Right ventricle myocardium superior (tissue), 1 donor: ENCODE results near the gene PLA2G12B. TPM values are rescaled to one million over a fixed set of nuclear protein-coding genes. Genes with fewer than 3 reads are reported as not detected.
"Not testable (repeated sequence)": the region's sequence is repeated elsewhere in the genome, so short reads cannot be mapped to it uniquely, and the experiment has no call there.

Source experiments
- ATAC-seq: fragments of 200-7000 bp; cut with Tn5 transposase; one replicate; pipeline ENCODE4 v1.9.1; 2020; ENCODE audit warnings: mild to moderate bottlenecking; ENCODE audit not compliant: poor library complexity
- DNase-seq: peaks from one replicate; pipeline ENCODE4 v3.0.0-alpha.2; 2020
- intact Hi-C: fragments of 100-400 bp; cut with DNase I; formaldehyde crosslinking; loops from one replicate; pipeline ENCODE4 v1.11.2; 2022
- total RNA-seq: library from RNA; stranded (reverse); fragmentation: NEBNext Ultra II Directional; extraction: Animal tissue kit (Norgen Biotek cat#: 25700); gene quantifications from one replicate; pipeline ENCODE4 v1.2.1, GENCODE V29; 2021
- donor health status: DM: no; HTN: yes; CAD: no; lungs with severe emphysema.

PLA2G12B gene
- total RNA-seq, 1 donor from 2014 or later = 0.73 TPM

DNA sequence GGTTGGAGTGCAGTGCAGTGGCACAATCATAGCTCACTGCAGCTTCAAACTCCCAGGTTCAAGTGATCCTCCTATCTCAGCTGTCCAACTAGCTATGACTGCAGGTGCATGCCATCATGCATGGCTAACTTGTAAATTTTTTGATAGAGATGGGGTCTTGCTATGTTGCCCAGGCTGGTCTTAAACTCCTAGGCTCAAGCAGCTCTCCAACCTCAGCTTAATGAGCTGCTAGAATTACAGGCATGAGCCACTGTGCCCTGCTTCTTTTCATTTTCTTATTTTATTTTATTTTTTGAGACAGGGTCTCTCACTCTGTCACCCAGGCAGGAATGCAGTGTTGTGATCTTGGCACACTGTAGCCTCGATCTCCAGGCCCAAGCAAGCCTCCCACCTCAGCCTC, 7.6 kb downstream of the PLA2G12B start:
- intact Hi-C loops = no loop called here
- ATAC-seq (no peak), DNase-seq (no peak)

DNA sequence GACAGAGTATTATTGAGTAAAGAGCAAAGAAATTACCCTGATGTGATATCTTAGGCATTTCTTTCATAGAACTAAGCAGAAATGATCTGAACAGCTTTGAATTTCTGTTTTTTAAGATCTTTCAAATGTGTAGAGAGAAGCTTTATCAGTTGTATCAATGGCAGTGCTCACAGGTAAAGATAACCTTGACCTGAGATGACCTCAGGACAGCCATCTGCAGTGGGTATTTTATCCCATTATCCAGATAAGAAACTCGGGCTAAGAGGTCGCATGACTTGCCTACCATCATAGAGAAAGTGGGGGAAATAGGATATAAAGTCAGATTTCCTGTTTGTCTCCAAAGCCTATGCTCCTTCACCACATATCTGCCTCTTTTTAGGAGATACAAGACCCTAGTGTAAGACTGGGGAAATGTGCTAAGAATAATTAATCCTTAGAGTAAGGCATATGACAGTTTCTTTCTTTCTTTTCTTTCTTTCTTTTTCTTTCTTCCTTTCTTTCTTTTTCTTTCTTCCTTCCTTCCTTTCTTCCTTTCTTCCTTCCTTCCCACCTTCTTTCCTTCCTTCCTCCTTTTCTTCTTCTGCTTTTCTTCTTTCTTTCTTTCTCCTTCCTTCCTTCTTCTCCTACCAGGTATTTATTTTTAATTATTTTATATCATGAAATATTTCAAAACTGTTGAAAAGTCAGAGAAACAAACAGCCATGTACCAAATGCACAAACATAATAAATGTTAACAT, 10.9 kb downstream of the PLA2G12B start:
- no peak for ATAC-seq
- DNase-seq = no peak
- intact Hi-C loops = no loop called here

DNA sequence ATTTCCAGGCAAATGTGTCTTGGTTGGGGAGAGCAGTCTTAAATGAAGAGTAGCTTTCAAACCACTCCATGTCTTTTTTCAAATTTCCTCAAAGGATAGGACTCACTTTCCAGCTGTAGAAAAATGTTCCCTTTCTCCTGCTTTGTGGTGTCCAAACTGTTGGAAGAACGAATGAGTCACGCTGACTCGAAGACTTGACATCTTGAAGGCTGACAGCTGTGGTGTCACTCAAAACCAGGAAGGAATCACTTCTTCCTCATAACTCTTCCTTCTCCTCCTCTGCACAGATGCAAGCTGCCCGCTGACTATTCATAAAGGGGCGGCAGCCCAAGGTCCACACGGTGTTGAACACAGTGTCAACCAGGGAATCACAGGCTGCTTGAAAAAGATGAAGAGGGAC, 19.2 kb downstream of the PLA2G12B start:
- ATAC-seq (no peak), DNase-seq (no peak)
- intact Hi-C loops = no loop called here

DNA sequence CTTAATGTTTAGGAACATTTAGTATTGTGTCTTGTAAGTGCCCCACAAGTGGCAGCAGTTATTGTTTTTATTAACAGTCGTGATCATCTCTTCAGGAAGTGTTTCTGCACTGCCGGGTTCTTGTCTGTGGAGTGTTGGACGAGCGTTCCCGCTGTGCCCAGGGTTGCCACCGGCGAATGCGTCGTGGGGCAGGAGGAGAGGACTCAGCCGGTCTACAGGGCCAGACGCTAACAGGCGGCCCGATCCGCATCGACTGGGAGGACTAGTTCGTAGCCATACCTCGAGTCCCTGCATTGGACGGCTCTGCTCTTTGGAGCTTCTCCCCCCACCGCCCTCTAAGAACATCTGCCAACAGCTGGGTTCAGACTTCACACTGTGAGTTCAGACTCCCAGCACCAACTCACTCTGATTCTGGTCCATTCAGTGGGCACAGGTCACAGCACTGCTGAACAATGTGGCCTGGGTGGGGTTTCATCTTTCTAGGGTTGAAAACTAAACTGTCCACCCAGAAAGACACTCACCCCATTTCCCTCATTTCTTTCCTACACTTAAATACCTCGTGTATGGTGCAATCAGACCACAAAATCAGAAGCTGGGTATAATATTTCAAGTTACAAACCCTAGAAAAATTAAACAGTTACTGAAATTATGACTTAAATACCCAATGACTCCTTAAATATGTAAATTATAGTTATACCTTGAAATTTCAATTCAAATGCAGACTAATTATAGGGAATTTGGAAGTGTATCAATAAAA, 22.2 kb downstream of the PLA2G12B start:
- ATAC-seq (no peak), DNase-seq (no peak)
- intact Hi-C loops = no loop called here

DNA sequence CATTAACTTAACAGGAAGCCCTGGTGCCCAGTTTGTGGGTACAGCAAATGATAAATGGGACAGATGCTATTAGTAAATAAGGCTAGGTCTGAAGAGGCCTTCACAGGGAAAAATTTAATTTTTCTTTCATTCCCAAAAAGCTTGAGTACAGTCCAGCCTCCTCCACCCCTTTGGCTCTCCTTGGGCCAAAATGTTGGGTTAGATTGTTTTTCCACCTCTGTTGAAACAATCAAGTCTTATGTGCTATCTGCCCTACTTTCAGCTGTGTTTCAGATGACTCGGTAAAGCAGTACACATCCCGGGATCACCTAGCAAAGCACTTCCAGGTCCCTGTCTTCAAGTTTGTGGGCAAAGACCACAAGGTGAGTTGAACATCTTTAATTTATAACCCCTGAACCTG, 24.3 kb downstream of the PLA2G12B start:
- intact Hi-C loops = no loop called here
- ATAC-seq (no peak), DNase-seq (no peak)

DNA sequence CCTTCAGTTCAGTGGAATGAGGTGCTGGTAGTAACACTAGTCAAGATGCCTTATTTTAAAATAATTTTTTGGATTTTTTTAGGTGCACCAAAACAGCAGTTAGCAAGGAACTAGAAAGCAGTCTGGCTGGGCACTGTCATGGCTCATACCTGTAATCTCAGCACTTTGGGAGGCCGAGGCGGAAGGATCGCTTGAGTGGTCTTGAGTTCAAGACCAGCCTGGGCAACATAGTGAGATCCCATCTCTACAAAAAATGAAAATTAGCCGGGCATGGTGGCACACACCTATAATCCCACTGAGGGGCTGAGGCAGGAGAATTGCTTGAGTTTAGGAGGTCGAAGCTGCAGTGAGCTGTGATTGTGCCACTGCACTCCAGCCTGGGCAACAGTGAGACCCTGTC, 25.8 kb downstream of the PLA2G12B start:
- no peak for ATAC-seq
- DNase-seq = no peak
- intact Hi-C loops = no loop called here

GRCh38 chr10:72927485-72927884, 27.1 kb downstream of the PLA2G12B start:
- no peak for DNase-seq
- ATAC-seq = no peak
- intact Hi-C loops = no loop called here

GRCh38 chr10:72925951-72926465, 28.6 kb downstream of the PLA2G12B start:
- DNase-seq (no peak), ATAC-seq (no peak)
- intact Hi-C loops = no loop called here

DNA sequence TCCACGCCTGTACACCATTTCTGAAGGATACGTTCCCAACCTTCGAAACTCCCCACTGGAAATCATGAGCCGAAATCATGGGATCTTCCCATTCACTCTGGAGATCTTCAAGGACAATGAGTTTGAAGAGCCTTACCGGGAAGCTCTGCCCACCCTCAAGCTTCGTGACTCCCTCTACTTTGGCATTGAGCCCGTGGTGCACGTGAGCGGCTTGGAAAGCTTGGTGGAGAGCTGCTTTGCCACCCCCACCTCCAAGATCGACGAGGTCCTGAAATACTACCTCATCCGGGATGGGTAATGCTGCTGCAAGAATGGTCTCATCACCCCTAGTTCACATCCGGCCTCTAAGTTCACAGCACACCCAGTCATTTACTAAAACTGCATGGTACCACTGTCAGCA, 30.3 kb downstream of the PLA2G12B start:
- intact Hi-C loops = no loop called here
- no peak for DNase-seq
- no peak for ATAC-seq

DNA sequence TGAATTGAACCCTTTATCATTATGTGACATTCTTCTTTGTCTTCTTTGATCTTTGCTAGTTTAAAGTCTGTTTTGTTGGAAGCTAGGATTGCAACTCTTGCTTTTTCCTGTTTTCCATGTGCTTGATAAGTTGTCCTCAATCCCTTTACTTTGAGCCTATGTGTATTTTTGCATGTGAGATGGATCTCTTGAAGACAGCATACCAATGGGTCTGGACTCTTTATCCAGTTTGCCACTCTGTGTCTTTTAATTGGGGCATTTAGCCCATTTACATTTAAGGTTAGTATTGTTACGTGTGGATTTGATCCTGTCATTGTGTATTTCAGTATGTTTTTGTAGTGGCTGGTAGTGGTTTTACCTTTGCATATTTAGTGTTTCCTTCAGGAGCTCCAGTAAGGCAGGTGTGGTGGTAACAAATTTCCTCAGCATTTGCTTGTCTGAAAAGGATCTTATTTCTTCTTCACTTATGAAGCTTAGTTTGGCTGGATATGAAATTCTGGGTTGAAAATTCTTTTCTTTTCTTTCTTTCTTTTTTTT, 33.4 kb downstream of the PLA2G12B start:
- ATAC-seq, intact Hi-C loops, DNase-seq: not testable (repeated sequence)

DNA sequence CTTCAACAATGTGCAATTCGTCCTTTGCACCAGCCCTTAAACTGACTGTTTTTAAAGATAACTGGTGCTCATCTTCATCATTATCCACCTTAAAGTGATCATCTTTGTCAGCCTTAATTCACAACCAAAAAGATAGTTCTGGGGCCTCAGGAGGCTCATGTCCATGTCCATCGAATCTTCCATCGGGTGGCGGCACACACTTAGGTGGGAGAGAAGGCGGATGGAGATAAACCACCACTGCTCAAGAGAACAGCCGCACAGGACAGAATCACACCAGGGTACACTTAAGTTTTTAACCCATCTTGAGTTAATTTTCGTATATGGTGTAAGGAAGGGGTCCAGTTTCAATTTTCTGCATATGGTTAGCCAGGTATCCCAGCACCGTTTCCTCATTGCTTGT, 36.3 kb downstream of the PLA2G12B start:
- intact Hi-C loops = no loop called here
- DNase-seq (no peak), ATAC-seq (no peak)

DNA sequence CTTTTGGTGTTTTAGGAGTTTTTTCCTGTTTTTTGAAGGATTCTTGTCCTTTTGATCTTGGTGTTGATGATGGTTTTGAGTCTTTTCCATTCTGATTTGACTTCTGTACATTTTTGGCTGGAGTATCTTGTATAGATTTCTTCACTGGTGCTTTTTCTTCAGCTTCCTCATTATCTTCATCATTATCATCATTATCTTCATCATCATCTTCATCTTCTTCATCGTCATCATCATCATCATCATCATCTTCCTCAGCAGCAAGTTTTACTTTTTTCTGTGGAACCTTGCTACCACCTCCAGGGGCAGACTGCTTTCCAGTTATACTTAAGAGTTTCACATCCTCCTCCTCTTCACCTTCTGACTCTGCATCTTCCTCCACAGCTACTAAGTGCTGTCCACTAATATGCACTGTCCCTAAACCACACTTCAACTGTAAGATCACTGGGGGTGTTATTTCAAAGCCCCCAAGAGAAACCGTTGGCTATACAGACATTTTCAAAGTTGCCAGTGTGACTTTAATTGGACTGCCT, 36.7 kb downstream of the PLA2G12B start:
- ATAC-seq, intact Hi-C loops, DNase-seq: not testable (repeated sequence)

DNA sequence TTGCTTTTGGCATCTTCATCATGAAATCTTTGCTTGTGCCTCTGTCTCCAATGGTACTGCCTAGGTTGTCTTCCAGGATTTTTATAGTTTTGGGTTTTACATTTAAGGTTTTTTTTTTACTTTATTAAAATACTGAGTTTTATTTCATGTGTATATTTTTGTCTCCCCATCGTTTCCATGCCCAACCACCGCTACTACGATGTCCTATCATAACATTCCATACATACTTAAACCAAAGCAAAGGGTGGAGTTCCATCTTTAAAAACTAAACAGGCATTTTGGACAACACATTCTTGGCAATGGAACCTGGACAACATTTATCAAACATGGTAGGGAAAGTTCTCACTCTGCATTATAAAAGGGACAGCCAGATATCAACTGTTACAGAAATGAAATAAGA, 37.4 kb downstream of the PLA2G12B start:
- DNase-seq, intact Hi-C loops, ATAC-seq: not testable (repeated sequence)

DNA sequence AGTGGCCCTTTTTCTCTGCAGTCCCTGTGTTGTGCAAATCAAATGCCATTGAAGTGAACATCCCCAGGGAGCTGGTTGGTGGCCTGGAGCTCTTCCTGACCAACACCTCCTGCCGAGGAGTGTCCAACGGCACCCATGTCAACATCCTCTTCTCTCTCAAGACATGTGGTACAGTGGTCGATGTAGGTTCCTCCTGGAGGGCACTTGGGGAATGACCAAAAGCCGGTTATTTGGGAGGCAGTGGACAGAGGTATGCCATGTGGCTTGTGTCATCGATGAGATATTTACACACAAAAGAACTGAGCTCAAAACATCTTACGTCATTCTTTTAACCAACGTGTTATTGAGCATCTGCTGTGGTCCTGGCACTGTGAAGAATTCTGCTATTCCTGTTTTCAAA, 41.3 kb downstream of the PLA2G12B start:
- no peak for DNase-seq
- intact Hi-C loops = no loop called here
- ATAC-seq = no peak

DNA sequence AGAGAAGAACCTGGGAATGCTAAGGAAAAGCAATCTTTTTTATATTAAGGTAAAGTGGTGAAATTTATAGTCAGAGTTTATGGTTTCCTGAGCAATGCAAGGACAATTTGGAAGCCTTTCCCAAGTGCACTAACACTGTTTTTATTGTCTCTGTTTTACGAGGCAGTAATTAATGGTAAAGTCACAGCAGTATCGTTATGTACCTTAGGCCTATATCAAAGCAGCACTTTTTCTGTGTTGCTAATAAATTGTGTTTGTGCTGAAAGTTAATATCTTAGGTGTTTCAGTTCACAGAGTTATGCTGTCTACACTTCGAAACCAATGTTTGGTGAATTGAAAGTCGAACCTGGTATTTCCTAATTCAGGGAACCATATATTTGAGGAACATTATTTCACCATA, 41.9 kb downstream of the PLA2G12B start:
- intact Hi-C loops = no loop called here
- ATAC-seq (no peak), DNase-seq (no peak)

DNA sequence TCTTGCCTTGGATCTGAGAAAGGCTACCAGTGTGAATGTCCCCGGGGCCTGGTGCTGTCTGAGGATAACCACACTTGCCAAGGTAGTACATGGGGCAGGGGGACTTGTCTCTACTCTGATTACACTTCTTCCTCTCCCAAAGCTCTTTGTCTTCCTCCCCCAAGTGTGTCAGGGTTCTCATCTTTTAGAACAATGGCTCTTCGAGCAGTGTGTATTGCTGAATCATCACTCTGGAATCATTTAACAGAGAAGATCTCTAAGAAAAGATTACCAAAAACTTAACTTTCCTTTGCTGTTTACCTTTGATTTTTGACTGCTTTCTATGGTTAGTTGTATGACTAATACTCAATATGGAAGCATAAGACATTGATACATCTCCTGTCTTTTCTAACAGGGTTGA, 42.8 kb downstream of the PLA2G12B start:
- DNase-seq (no peak), ATAC-seq (no peak)
- intact Hi-C loops = no loop called here

GRCh38 chr10:72910705-72911104, 43.9 kb downstream of the PLA2G12B start:
- intact Hi-C loops = no loop called here
- DNase-seq (no peak), ATAC-seq (no peak)

DNA sequence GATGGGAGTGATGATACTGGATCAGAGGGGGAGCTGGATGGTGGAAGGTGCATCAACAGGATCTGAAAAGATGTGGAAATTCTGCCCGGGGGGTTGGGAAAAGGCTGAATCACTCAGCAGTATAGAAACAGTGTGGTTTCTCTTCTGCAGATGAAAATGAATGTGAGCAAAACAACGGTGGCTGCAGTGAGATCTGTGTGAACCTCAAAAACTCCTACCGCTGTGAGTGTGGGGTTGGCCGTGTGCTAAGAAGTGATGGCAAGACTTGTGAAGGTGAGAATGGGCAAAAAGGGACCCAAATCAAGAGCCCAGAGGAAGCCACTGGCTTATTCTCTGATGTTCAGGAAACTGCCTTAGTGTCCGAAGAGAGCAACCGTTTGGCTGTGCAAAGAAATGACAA, 48.2 kb downstream of the PLA2G12B start:
- intact Hi-C loops = no loop called here
- DNase-seq (no peak), ATAC-seq (no peak)

DNA sequence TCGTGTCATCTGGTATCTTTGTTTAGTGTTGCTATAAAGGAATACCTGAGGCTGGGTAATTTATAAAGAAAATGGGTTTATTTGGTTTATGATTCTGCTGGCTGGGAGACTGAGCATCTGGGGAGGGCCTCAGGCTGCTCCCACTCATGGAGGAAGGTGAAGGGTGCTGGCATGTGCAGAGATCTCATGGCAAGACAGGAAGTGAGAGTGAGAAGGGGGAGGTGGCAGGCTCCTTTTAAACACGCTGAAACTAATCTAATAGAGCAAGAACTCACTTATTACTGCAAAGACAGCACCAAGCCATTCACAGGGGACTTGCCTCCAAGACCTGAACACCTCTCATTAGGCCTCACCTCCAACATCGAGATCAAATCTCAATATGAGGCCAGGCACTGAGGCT, 49.8 kb downstream of the PLA2G12B start:
- ATAC-seq = no peak
- intact Hi-C loops = no loop called here
- DNase-seq = no peak
